SK-N-SH treated with all-trans-retinoic acid at 6 μM for 48 hours (cell line): Measurements from ENCODE around the gene SYNE4.

Experiments
- CSDC2 ChIP-seq: fragments of 250-450 bp; sonication (Bioruptor Pico); IDR thresholded peaks from 2 replicates; pipeline ENCODE4 v1.5.0; 2020; ENCODE audit warnings: mild to moderate bottlenecking, moderate library complexity
- GLIS3 ChIP-seq: fragments of 250-450 bp; sonication (Bioruptor Pico); IDR thresholded peaks from 2 replicates; pipeline ENCODE4 v1.5.0; 2020; ENCODE audit warnings: mild to moderate bottlenecking, moderate library complexity
- POU6F1 ChIP-seq: fragments of 250-450 bp; sonication (Bioruptor Pico); IDR thresholded peaks from 2 replicates; pipeline ENCODE4 v1.8.0; 2021; ENCODE audit warnings: low read depth, mild to moderate bottlenecking, moderate library complexity, borderline replicate concordance
- RARB ChIP-seq: fragments of 250-450 bp; sonication (Bioruptor Pico); IDR thresholded peaks from 2 replicates; pipeline ENCODE4 v1.8.0; 2021; ENCODE audit warnings: mild to moderate bottlenecking, moderate library complexity
- ZFP30 ChIP-seq: fragments of 450-650 bp; formaldehyde crosslinking; IDR thresholded peaks from 2 replicates; pipeline ENCODE4 v1.5.0; 2022; ENCODE audit warnings: mild to moderate bottlenecking, moderate library complexity
- ZNF8 ChIP-seq: fragments of 450-650 bp; formaldehyde crosslinking; IDR thresholded peaks from 2 replicates; pipeline ENCODE4 v1.5.0; 2020; ENCODE audit warnings: mild to moderate bottlenecking, moderate library complexity

GRCh38 chr19:36006955-36007354, 1.7 kb downstream of the SYNE4 start:
- TF ChIP-seq GLIS3 (CRISPR knock-in tag) (no peak), ZNF8 (CRISPR knock-in tag) (no peak), CSDC2 (CRISPR knock-in tag) (no peak), POU6F1 (CRISPR knock-in tag) (no peak), RARB (CRISPR knock-in tag) (no peak), ZFP30 (no peak)
